ENCODE measurements around the gene ZNF683.

DNA sequence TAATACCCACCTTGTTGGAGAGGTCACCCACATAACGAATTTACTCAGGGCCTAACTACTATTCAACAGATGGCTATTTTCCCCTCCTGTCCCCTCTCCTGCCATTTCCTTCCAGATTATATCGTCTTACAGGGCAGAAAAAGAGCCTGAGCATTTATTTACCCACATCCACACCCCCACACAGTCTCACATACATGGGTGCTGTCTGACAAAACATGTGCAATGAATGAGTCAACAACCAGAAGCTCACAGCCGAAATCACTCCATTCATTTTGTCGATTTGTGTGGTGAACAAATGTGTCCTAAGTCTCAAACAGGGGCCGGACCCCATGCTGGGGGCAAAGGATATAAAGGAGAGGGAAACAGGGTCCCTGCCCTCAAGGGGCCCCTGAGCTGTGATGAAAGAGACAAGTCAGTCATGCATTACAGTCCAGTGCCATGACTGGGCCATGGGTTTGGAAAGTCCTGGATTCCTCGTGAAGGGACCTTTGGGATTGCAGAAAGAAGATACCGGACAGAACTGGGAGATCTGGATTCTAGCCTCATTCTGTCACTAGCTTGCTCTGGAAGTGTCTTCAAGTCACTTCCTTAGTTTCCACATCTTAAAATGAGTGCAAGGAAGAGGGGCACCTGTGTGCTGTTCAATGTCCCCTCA, 16.4 kb upstream of the ZNF683 start:
- TF ChIP-seq, protein P1, sequence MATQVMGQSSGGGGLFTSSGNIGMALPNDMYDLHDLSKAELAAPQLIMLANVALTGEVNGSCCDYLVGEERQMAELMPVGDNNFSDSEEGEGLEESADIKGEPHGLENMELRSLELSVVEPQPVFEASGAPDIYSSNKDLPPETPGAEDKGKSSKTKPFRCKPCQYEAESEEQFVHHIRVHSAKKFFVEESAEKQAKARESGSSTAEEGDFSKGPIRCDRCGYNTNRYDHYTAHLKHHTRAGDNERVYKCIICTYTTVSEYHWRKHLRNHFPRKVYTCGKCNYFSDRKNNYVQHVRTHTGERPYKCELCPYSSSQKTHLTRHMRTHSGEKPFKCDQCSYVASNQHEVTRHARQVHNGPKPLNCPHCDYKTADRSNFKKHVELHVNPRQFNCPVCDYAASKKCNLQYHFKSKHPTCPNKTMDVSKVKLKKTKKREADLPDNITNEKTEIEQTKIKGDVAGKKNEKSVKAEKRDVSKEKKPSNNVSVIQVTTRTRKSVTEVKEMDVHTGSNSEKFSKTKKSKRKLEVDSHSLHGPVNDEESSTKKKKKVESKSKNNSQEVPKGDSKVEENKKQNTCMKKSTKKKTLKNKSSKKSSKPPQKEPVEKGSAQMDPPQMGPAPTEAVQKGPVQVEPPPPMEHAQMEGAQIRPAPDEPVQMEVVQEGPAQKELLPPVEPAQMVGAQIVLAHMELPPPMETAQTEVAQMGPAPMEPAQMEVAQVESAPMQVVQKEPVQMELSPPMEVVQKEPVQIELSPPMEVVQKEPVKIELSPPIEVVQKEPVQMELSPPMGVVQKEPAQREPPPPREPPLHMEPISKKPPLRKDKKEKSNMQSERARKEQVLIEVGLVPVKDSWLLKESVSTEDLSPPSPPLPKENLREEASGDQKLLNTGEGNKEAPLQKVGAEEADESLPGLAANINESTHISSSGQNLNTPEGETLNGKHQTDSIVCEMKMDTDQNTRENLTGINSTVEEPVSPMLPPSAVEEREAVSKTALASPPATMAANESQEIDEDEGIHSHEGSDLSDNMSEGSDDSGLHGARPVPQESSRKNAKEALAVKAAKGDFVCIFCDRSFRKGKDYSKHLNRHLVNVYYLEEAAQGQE (IDR thresholded peaks at IDR 0.05; ENCODE audit: low read depth): no peak
- TF ChIP-seq EP300 (IDR thresholded peaks at IDR 0.05; ENCODE audit: borderline replicate concordance) (no peak), CEBPB (IDR thresholded peaks at IDR 0.05) (no peak), TCF12 (IDR thresholded peaks at IDR 0.05; ENCODE audit: low read depth) (no peak), RAD21 (IDR thresholded peaks at IDR 0.05; ENCODE audit: low read depth) (no peak)

Measured in Ishikawa (cell line).